IPS-11a (cell line): ENCODE data around the gene RBM19.
"Not testable (repeated sequence)": the region's sequence is repeated elsewhere in the genome, so short reads cannot be mapped to it uniquely, and the experiment has no call there.

ENCODE experiments used
- H3K4me3 ChIP-seq: one replicate; pipeline ENCODE4 v1.5.1; 2013; ENCODE audit warnings: low read depth, low read length, control low read depth

Gene RBM19

DNA sequence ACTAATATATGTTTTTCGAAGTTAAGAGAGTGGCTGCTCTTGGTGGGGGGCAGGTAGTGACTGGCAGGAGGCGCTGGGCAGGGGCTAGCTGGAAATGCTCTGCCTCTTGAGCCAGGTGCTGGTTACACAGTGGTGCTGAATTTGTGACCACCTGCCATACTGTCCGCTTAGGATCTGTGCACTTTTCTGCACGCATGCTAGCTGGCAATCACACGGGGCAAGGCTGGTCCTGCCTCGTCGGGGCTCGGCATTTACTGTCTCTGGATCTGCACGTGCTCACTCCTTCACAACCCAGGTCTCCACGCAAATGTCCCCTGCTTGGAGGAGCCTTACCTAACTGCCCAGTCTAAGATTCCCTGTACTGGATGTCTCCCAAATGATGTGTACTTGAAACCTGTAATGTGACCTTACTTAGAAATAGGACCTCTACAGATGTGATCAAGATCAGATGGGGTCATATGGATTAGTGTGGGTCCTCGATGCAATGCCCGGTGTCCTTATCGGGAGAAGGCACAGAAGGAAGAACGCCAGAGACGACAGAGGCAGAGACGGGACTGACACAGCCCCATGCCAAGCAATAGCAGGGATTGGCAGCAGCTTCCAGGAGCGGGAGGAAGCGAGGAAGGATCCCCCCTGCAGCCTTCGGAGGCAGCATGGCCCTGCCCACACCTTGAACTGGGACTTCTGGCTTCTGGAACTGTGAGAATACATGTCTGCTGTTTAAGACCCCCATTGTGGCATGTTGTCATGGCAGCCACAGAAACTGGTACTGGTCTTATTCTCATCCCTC lies 59.5 kb downstream of the RBM19 start:
- H3K4me3 ChIP-seq = no peak overlapping the region

DNA sequence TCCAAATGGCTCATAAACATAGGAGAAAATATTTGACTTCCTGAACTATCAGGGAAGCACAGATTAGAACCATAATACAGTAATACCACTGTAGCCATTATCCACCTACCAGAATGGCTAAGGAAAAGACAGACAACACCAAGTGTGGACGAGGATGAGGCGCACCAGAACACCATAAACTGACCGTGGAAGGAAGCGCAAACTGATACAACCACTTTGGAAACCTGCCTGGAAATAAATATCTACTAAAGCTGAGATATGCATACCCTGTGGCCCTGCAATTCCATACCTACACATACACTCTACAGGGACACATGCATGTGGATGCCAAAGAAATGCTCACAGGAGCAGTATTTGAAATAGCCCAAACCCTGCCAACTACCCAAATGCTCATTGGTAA lies 60.3 kb downstream of the RBM19 start:
- H3K4me3 ChIP-seq = no peak overlapping the region

DNA sequence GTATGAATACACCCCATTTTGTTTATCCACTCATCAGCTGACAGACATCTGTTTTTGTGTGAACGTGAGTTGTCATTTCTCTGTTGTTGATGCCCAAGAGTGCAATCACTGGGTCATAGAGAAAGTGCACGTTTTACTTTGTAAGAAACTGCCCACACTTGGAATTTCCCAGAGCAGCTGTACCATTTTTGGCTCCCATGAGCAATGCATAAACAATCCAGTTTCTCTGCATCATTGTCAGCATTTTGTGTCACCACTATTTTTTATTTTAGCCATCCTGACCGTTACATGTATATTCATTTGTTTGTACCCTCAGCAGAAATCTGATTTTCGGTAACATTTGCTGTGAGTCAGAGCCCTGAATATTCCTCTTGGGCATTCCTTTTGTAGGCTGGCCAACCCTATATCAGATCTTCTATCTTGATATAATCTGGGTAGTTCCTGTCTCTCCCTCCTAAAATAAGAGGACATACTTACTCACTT lies 62.7 kb downstream of the RBM19 start:
- H3K4me3 ChIP-seq = no peak overlapping the region

DNA sequence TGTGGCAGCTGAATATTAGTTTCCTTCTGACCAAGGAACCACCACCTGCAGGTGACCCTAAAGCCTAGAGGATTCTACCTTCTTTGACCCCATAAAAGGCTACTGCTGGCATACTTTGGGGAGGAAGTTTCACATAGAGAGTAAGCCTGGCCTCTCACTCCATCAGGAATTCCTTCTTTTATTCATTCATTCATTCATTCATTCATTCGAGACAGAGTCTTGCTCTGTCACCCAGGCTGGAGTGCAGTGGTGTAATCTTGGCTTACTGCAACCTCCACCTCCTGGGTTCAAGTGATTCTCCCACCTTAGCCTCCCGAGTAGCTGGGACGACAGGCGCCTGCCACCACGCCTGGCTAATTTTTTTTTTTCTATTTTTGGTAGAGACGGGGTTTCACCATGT lies 64.8 kb downstream of the RBM19 start:
- H3K4me3 ChIP-seq = not testable (repeated sequence)

DNA sequence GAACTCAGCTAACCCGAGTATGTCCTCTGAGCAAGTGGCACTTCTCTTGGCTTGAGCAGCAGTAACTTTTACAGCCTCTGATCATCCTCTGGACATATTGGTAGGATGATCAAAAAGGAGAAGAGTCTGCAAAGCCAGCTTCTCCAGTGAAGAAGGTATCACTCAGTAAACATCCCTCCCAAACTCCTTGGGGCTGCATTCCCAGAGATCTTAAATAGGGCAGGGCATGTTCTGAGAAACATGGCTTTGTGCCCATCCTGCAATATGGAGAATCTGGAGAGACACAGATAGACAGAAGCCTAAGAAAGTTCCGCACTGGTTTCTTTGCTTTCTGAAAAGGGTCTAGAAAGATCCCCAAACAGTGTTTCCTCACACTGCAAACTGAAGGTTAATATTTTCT lies 65.4 kb downstream of the RBM19 start:
- H3K4me3 ChIP-seq = no peak overlapping the region

DNA sequence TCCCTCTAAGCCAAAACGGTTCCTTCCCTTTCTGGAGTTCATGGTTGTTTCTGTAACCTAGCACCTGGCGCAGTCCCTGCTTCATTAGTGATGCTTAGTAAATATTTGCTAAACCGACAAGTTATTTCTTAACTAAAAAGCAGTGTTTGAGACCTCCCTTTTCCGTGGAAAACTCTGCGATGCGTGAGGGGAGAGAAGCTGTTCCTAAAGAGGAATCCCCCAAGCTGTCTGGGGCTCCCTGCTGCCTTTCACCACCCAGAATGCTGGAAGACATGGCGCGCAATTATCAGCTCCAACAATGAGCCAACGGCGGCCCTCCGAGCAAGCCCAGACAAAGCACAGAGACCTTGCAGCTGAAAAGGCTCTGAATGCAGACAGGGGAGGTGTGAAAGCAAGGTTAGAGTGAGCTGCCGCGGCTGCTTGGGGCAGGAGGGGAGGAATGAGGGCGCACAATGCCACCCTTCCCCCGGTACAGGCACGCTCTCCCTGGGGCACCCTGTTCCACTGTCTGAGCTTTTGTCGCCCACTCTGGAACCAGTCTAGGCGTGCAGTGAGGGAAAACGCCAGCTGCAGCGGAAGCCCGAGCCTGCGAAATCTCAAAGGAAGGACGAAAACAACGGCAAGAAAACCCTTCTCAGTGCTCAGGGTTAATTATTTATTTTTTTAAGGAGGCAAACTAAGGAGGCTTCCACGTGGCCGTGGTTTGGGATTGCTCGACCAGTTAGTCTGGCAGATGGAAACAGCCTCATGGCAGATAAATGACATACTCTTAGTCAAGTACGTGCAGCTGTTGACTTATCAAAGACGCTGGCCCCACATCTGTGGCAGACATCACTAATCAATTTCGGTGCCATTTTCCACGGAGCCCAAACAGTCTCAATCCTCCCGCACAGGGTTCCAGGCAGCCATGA lies 66.3 kb downstream of the RBM19 start:
- H3K4me3 ChIP-seq = no peak overlapping the region

DNA sequence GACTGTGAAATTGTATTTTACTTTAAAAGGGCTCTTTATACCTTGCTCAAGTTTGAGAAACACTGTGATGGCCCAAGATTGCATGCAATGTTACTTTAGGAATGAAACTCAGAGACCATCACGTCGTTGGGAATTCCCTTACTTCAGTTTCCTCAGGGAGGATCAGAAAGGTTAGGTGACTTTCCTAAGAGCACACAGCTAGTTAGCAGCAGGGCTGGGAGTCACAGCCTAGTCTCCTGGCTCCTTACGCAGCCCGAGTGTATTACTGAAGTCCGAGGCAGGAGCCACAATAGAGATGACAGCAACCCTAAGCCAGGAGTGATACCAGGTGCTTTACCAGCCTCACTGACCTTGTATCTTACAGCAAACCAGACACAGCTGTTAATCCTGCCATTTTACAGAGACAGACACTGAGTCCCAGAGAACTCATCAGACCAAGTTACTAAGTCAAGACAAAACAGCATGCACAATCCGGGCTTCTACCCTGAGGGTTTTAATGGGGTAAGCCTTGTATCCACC lies 67.0 kb downstream of the RBM19 start:
- H3K4me3 ChIP-seq = no peak overlapping the region

DNA sequence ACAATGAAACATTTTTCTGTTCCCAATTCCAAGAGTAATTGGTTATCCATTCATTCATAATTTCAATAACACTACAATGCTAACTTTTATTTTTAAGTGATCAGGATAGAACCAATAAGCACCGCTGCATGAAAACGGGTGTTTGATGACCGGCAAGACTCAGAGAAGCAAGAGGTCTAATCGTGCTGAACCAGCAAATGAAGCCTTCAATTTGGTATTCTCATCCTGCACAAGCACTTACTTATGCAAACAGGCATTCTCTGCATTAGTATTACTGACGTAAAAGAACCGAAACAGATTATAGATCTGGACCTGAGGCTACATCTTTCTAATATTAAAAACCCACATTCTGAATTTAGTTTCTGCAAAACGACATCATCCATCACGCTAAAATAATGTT lies 67.7 kb downstream of the RBM19 start:
- no peak overlapping the region for H3K4me3 ChIP-seq

DNA sequence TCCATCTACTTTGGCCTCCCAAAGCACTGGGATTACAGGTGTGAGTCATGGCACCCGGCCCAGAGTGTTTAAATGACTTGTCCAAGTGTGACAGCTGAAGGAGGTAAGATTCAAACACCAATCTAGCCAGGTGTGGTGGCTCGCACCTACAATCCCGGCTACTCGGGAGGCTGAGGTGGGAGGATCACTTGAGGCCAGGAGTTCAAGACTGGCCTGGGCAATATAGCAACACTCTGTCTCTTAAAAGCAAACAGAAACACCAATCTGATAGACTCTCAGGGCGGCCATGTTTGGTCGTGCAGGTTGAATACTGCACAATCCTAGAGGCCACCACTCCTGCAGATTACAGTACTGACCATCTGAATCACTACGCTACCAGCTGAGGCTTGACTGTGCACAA lies 68.7 kb downstream of the RBM19 start:
- no peak overlapping the region for H3K4me3 ChIP-seq

DNA sequence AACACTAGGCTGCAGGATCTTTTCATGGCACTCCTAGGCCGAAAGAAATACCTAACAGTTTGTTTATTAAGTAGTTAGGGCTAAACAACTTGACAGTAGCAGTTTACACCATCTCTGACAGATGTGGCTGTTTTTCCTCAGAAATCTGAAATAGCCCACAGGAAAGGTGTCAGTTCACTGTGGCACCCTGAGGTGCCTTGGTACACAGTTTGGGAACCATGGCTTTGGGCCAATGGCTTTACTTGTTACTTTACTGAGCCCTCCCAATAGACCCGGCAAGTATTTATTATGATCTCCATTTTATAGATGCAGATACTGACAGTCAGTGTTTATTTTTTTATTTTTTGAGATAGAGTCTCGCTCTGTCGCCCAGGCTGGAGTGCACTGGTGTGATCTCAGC lies 69.3 kb downstream of the RBM19 start:
- H3K4me3 ChIP-seq = no peak overlapping the region

DNA sequence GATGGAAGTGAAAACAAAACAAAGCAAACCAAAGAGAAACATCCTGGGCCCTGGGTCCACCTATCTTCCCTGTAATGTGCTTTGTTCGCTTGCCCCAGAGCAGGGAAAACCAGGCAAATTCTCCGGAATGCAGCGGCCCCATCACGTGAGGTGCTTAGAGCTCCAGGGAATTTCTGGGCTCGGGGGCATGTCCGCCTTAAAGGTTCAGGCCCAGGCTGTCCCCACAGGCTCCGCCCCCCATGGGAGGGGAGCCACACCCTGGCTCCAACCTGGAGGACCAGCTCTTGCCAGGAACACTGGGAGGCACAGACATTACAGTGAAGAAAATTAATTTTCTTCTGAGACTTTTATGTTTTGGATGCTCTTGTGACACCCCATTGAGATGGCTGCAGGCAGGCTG lies 69.9 kb downstream of the RBM19 start:
- H3K4me3 ChIP-seq = no peak overlapping the region

DNA sequence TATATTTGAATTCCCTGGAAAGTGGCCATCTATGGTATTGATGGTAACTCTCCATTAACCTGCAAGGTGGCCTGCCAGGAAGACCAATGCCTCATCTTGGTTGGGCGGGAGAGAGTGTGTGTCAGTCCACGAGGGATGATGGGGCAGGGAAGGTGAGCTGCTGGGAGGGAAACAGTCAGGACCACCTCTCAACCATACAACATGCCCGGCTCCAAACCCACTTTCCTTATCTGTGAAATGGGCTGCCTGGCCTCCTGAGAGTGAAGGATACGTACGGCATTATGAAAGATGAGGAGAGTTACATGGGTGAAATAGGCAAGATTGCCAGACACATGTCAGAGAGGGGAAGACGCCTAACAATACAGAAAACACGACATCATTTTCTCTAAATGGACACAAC lies 70.9 kb downstream of the RBM19 start:
- H3K4me3 ChIP-seq = no peak overlapping the region

DNA sequence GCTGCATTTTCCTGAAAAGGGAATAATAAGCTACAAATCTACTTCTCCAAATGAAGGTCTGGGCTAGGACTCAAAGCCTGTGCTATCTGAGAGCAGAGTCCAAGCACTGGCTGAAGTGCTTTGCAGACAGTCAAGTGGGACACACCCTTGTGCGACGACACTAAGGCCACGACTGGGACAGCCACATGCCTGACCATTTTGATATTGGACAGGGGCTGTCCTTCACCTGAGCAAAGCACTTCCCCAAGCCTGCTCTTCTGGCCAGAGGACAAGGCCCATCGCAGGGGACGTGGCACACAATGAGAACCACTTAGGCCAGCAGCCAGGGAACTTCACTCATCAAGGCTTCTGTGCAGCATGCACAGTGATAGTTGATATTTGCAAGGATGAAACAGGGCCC lies 71.4 kb downstream of the RBM19 start:
- no peak overlapping the region for H3K4me3 ChIP-seq

DNA sequence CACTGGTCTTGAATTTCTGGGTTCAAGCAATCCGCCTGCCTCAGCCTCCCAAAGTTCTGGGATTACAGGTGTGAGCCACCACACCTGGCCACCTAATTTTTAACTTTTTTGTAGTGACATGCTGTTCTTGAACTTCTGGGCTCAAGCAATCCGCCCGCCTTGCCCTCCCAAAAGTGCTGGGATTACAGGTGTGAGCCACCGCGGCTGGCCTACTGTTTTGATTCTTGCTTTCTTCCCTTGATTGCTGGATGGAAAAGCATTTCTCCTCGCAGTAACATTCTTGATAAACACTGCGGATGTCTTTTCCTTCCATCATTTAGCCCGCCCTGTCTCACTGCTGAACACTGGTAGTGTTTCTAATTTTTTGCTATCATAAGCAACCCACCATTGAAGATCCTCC lies 72.9 kb downstream of the RBM19 start:
- H3K4me3 ChIP-seq = no peak overlapping the region

DNA sequence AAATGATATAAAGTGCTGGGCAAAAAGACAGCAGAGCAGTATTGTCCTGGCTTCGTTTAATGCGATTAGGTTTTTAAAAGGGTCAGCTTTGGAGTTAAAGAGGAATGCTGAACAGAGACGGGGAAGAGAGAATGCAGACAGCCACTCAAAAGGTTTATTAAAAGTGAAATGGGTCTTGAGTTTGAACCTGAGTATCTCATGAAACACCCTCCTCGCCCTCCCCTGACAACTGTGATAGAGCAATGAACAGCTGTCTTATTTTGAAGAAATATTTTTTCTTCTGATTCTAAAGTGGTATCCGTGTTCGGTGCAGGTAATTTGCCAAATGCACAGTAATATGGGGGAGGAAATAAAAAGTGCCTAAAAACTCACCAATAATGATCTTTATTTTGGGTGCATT lies 73.6 kb downstream of the RBM19 start:
- no peak overlapping the region for H3K4me3 ChIP-seq

DNA sequence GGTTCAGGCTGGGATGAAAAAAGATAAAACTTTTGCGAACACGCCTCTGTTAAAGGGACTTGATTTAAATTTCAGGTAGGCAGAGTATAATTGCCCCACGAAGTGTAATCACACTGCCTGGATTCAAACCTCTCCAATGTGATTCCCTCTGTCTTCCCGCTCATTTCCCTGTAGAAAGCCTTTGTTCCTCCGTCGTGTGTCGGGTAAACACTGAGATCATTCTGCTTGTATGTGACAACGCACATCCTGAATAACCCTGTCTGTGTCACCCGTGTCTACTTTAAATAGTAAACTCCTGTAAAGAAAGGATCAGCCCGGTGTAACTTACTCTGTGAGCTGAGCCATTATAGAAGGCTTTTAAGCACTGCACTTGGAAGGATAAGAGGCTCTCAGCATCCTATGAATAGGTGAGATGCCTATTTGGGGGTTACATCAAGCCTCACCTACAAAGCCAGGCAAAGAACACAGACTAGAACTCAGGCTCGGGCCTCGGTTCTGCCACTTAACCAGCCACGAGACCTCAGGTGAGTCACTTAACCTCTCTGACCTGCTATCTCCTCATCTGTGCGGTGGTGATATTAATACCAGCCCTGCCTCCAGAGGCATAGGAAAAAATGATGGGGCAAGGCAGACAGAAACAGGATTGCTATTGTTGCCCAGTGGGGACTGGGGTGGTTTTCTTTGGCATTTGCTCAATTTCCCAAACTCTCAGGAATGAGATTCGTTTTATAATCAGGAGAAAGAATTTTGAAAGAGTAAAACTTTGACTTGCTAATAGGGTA lies 74.2 kb downstream of the RBM19 start:
- H3K4me3 ChIP-seq = no peak overlapping the region

DNA sequence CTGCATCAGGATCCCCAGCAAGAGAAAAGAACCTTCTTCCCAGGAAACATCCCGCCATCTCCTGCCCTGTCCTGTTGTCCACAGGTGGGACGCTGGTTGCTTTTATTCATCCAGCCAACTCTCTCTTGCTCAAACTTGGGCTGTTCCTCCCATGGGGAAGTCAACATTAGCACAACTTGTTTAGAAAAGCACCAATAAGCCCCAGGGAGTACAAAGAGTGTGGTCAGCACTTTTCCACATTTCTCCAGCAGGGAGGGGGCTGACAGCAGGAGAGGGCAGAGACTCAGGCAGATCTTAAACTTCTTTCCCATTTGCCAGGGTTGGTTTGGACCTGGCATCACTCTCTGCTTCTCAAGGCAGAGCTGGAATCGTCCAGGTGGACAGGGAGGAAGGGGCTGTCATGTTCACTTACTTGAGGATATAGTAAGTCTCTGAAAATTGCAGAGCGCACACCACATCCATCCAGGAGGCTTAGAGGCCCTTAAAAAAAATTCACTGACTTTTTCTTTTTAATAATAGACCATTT lies 74.9 kb downstream of the RBM19 start:
- no peak overlapping the region for H3K4me3 ChIP-seq

DNA sequence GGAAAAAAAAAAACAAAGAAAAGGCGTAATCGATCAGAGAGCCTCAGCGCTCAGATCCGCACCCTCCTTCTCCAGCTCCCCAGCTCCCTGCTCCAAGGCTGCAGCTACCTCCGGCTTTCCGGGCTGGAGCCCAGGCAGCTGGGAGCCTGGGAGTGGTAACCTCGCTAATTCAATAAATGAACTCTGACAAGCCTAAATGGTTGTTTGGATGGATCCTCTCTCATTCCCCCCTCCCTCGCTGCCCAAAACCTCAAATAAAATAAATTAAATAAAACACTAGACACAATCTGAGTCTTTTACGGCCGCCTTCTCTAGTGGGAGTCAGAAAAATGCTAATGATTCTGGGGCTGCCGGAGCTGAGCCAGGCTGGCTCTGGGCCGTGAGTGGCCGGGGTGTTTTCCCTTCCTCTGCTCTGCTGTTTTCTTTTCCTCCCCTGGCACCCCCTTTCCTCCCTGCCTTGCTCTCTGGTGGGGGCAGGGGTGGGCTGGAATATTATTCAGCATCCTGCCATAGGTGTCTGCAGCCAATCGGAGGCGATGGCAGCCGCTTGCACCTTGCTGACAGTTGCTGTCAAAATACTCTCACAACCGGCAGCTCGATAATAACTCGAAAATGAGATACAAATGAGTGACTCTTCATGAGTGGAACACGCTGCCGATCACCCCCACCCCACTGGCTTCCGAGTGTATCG lies 76.1 kb downstream of the RBM19 start:
- H3K4me3 ChIP-seq = no peak overlapping the region

DNA sequence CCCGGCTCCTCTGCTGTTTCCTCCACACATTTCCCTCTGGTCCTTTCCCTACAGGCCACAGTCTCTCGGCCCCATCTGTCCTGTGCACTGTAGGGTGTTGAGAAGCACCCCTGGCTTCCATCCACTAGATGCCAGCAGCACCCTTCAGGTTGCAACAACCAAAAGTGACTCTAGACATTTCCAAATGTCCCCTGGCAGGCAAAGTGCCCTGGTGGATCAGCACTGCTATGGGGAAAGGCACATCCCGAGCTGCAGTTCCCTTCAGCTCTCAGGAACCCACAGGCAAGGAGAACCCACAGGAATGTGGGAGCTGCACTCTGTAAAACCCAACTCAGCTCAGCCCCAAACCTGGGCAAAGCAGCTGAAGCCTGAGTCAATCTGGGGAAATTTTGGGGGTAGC lies 77.0 kb downstream of the RBM19 start:
- H3K4me3 ChIP-seq = no peak overlapping the region

DNA sequence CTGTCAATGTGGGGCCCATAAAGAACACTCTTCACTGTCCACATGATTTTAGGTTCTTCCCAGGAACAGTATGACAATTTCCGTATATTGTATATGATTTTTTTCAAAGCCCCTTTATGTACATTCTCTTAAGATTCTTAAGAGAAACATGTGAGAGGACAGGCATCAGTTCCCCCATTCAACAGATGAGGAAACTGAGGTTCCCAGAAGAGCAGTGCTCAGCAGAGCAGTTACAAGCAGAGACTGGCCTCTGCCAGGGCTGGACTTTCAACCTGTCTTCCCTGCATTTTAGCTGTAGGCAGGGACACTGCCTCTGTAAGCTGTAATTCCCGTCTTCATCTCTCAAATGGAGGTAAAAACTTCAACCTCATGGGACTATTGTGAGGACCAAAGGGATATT lies 77.7 kb downstream of the RBM19 start:
- H3K4me3 ChIP-seq = no peak overlapping the region
